Measurements from ENCODE around the gene GFRA3.

- TF ChIP-seq POLR2AphosphoS5 (IDR thresholded peaks at IDR 0.05; ENCODE audit: low read depth, low read length) = no peak
- TF ChIP-seq TAF1 (IDR thresholded peaks at IDR 0.05; ENCODE audit: borderline replicate concordance, insufficient read depth, low read length) = no peak
- no peak for TF ChIP-seq FOXP2 (optimal IDR thresholded peaks at IDR 0.05; ENCODE audit: borderline replicate concordance, extremely low read depth, extremely low read length, insufficient read depth)
Measured at GRCh38 chr5:138240650-138241385, 33.6 kb downstream of the GFRA3 start.
